HepG2 (cell line): Measurements from ENCODE around the gene PPIL6. TPM values are rescaled to one million over a fixed set of nuclear protein-coding genes. Genes with fewer than 3 reads are reported as not detected.

Experiments
- ATF7 ChIP-seq, 2 experiments: fragments of 450-650 bp in 1 of 2; sonication (generic) in 1 of 2; formaldehyde crosslinking in 1 of 2; IDR thresholded peaks; 2 replicates each; pipeline versions ENCODE4 v1.4.0 to v1.6.1; 2016 to 2020; ENCODE audit warnings: antibody characterized with exemption in 1 of 2, mild to moderate bottlenecking in 1 of 2, missing genetic modification reagents in 1 of 2
- CSRNP2 ChIP-seq: sonication (generic); formaldehyde crosslinking; conservative IDR thresholded peaks from 2 replicates; pipeline ENCODE4 v1.8.0; 2022; ENCODE audit warnings: low read depth, missing genetic modification reagents
- MAFF ChIP-seq: IDR thresholded peaks from 2 replicates; pipeline ENCODE4 v1.6.1; 2011; ENCODE audit warnings: low read depth, low read length, improper control_type of control experiment
- MED13 ChIP-seq: sonication (generic); formaldehyde crosslinking; IDR thresholded peaks from 2 replicates; pipeline ENCODE4 v1.5.0; 2020; ENCODE audit warnings: missing genetic modification reagents
- MTA3 ChIP-seq: sonication (generic); formaldehyde crosslinking; IDR thresholded peaks from 2 replicates; pipeline ENCODE4 v1.4.0; 2020; ENCODE audit warnings: missing genetic modification reagents
- MYC ChIP-seq: sonication (generic); formaldehyde crosslinking; IDR thresholded peaks from 2 replicates; pipeline ENCODE4 v1.9.0; 2021; ENCODE audit warnings: missing genetic modification reagents, borderline replicate concordance
- PREB ChIP-seq: sonication (generic); formaldehyde crosslinking; IDR thresholded peaks from 2 replicates; pipeline ENCODE4 v1.4.0; 2020; ENCODE audit warnings: missing genetic modification reagents
- RFXAP ChIP-seq: sonication (generic); formaldehyde crosslinking; IDR thresholded peaks from 2 replicates; pipeline ENCODE4 v1.4.0; 2020; ENCODE audit warnings: missing genetic modification reagents, borderline replicate concordance
- SCMH1 ChIP-seq: sonication (generic); formaldehyde crosslinking; IDR thresholded peaks from 2 replicates; pipeline ENCODE4 v1.9.0; 2021; ENCODE audit warnings: missing genetic modification reagents, mild to moderate bottlenecking, borderline replicate concordance
- SUZ12 ChIP-seq: fragments of 150-350 bp; IDR thresholded peaks from 2 replicates; pipeline ENCODE4 v1.6.1; 2014; ENCODE audit warnings: low read depth, low read length
- YEATS2 ChIP-seq: sonication (generic); formaldehyde crosslinking; IDR thresholded peaks from 2 replicates; pipeline ENCODE4 v1.4.0; 2020; ENCODE audit warnings: missing genetic modification reagents, borderline replicate concordance
- ZFP37 ChIP-seq: sonication (generic); formaldehyde crosslinking; IDR thresholded peaks from 2 replicates; pipeline ENCODE4 v1.4.0; 2020; ENCODE audit warnings: missing genetic modification reagents, borderline replicate concordance
- ZMAT3 ChIP-seq: sonication (generic); formaldehyde crosslinking; conservative IDR thresholded peaks from 2 replicates; pipeline ENCODE4 v1.7.0; 2021; ENCODE audit warnings: missing genetic modification reagents
- ZMYM2 ChIP-seq: sonication (generic); formaldehyde crosslinking; IDR thresholded peaks from 2 replicates; pipeline ENCODE4 v1.8.0; 2022; ENCODE audit warnings: mild to moderate bottlenecking, missing genetic modification reagents
- ZNF225 ChIP-seq: sonication (generic); formaldehyde crosslinking; IDR thresholded peaks from 2 replicates; pipeline ENCODE4 v1.4.0; 2020; ENCODE audit warnings: mild to moderate bottlenecking, missing genetic modification reagents
- ZNF572 ChIP-seq: sonication (generic); formaldehyde crosslinking; IDR thresholded peaks from 2 replicates; pipeline ENCODE4 v1.5.1; 2020; ENCODE audit warnings: mild to moderate bottlenecking, missing genetic modification reagents
- ZNF576 ChIP-seq: sonication (generic); formaldehyde crosslinking; IDR thresholded peaks from 2 replicates; pipeline ENCODE4 v1.4.0; 2020; ENCODE audit warnings: mild to moderate bottlenecking, missing genetic modification reagents
- ZNF614 ChIP-seq: IDR thresholded peaks from 2 replicates; pipeline ENCODE4 v1.6.1; 2018; ENCODE audit warnings: missing biosample characterization, missing genetic modification reagents, inconsistent platforms, borderline replicate concordance
- ZNF800 ChIP-seq: sonication (generic); formaldehyde crosslinking; IDR thresholded peaks from 2 replicates; pipeline ENCODE4 v1.4.0; 2020; ENCODE audit warnings: missing genetic modification reagents
- ZNF878 ChIP-seq: sonication (generic); formaldehyde crosslinking; IDR thresholded peaks from 2 replicates; pipeline ENCODE4 v1.8.1; 2023; ENCODE audit warnings: mild to moderate bottlenecking, missing genetic modification reagents, moderate library complexity
- ZNF891 ChIP-seq: sonication (generic); formaldehyde crosslinking; IDR thresholded peaks from 2 replicates; pipeline ENCODE4 v1.5.0; 2020; ENCODE audit warnings: mild to moderate bottlenecking, missing genetic modification reagents
- polyA plus RNA-seq, 8 experiments: library from polyadenylated mRNA; depleted of rRNA in 3 of 8; stranded (reverse) in 7 of 8; unstranded in 1 of 8; fragments of >200 nt; fragmentation: Illumina TruSeq in 4 of 8; extraction: Trizol in 4 of 8; gene quantifications; 2 replicates each; pipeline versions ENCODE4 v1.2.1 to v1.2.3, GENCODE V29; 2011 to 2016; ENCODE audit warnings: low read depth in 4 of 8, missing spikeins in 1 of 8, mixed read lengths in 1 of 8; ENCODE audit not compliant: insufficient read depth in 1 of 8
- total RNA-seq, 5 experiments: library from RNA; depleted of rRNA; stranded (reverse); fragments of >200 nt; fragmentation: Illumina TruSeq; extraction: Trizol; gene quantifications; 2 replicates each; pipeline ENCODE4 v1.2.3, GENCODE V29; 2016; ENCODE audit warnings: low read depth in 1 of 5
- TF ChIP-seq, protein P1 (sequence below): sonication (generic); formaldehyde crosslinking; IDR thresholded peaks from 2 replicates; pipeline ENCODE4 v1.9.0; 2021; ENCODE audit warnings: missing genetic modification reagents, borderline replicate concordance

Gene PPIL6
- total and polyA plus RNA-seq, 2 of the 13 experiments (the other 11 are each of a cell fraction or from before 2014, with no cell fraction given), result 0.22 to 0.46 TPM

DNA sequence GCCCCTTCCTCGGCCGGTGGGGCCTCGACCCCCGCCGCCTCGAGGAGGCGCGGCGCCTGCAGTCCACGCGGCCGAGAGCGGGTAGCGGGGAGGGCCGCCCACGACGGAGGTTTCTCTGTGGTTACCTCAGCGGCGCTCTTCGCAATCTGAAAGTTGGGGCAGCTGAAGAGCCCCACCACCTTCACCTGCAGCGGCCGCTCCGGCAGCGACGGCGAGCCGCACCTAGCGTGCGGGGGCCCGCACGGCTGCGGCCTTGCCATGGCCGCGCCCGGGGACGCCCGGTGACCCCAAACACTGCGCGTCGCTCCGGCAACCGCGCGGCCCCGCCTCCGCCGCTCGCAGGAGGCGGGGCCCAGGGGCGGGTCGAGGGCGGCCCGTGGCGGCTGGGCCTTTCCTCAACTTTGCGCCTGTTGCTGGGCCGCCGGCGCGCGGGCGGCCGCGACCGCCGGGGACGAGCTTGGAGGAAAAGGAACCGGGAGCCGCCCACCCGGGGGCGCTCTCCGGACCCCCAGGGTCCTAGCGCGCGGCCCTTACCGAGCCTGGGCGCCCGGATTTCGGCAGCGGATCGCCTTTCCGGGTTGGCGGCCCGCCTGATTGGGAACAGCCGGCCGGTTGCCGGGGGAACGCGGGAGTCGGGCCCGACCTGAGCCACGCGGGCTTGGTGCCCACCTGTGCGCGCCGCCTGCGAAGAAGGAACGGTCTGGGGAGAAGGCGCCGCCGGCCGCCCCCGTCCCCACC lies at the start of gene PPIL6, which contains the start of gene SMPD2 (continued):
- no peak for TF ChIP-seq ZNF800 (CRISPR knock-in tag)
- no peak; the same call in 1 of the 2 replicates for TF ChIP-seq ZNF576
- TF ChIP-seq SCMH1, result no peak
- TF ChIP-seq MED13 (CRISPR knock-in tag), result 0 out of 2 replicates have a peak, but pooled peaks have one; percentile 55
- no peak for TF ChIP-seq MAFF
- TF ChIP-seq ATF7 (IDR thresholded peaks at IDR 0.05), result no peak
- TF ChIP-seq ATF7 (CRISPR knock-in tag; IDR thresholded peaks at IDR 0.05), result no peak
- 0 out of 2 replicates have a peak, but pooled peaks have one; percentile 60 for TF ChIP-seq ZFP37 (CRISPR knock-in tag)
- TF ChIP-seq ZNF891 (CRISPR knock-in tag), result no peak
- TF ChIP-seq, protein P1, sequence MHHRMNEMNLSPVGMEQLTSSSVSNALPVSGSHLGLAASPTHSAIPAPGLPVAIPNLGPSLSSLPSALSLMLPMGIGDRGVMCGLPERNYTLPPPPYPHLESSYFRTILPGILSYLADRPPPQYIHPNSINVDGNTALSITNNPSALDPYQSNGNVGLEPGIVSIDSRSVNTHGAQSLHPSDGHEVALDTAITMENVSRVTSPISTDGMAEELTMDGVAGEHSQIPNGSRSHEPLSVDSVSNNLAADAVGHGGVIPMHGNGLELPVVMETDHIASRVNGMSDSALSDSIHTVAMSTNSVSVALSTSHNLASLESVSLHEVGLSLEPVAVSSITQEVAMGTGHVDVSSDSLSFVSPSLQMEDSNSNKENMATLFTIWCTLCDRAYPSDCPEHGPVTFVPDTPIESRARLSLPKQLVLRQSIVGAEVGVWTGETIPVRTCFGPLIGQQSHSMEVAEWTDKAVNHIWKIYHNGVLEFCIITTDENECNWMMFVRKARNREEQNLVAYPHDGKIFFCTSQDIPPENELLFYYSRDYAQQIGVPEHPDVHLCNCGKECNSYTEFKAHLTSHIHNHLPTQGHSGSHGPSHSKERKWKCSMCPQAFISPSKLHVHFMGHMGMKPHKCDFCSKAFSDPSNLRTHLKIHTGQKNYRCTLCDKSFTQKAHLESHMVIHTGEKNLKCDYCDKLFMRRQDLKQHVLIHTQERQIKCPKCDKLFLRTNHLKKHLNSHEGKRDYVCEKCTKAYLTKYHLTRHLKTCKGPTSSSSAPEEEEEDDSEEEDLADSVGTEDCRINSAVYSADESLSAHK (CRISPR knock-in tag), result no peak
- TF ChIP-seq SUZ12, result no peak
- peak; percentile 49; the same call in 1 of the 2 replicates for TF ChIP-seq ZNF572 (CRISPR knock-in tag)
- no peak for TF ChIP-seq ZNF225 (CRISPR knock-in tag)
- no peak for TF ChIP-seq ZMYM2 (CRISPR knock-in tag)
- no peak for TF ChIP-seq PREB (CRISPR knock-in tag)
- TF ChIP-seq ZNF878 (CRISPR knock-in tag), result peak; percentile 64; the same call in 1 of the 2 replicates
- TF ChIP-seq RFXAP, result no peak; the same call in 1 of the 2 replicates
- no peak for TF ChIP-seq MTA3 (CRISPR knock-in tag)
- 0 out of 2 replicates have a peak, but pooled peaks have one; percentile 60 for TF ChIP-seq ZMAT3
- peak; percentile 45; the same call in 1 of the 2 replicates for TF ChIP-seq CSRNP2 (CRISPR knock-in tag)
- TF ChIP-seq MYC (CRISPR knock-in tag), result peak; percentile 42; the same call in 1 of the 2 replicates
- TF ChIP-seq ZNF614 (CRISPR knock-in tag), result 0 out of 2 replicates have a peak, but pooled peaks have one; percentile 16
- no peak for TF ChIP-seq YEATS2 (CRISPR knock-in tag)
